OCI-LY1 (cell line): ENCODE results near the gene APCDD1.

Source experiments
- H2AFZ ChIP-seq: fragments of 200-600 bp; sonication (generic), shearing (Covaris generic); 2 replicates; pipeline ENCODE4 v1.6.0; 2014; ENCODE audit warnings: antibody characterized with exemption, mild to moderate bottlenecking, low read length
- H3F3A ChIP-seq: fragments of 200-600 bp; sonication (generic), shearing (Covaris generic); 2 replicates; pipeline ENCODE4 v1.6.0; 2014; ENCODE audit warnings: mild to moderate bottlenecking, antibody characterized with exemption, low read length, moderate library complexity; ENCODE audit not compliant: insufficient read depth
- H3K27ac ChIP-seq: fragments of 200-600 bp; sonication (generic); 2 replicates; pipeline ENCODE4 v1.5.1; 2014; ENCODE audit warnings: low read length, mixed run types, mild to moderate bottlenecking, low read depth; ENCODE audit not compliant: poor library complexity, severe bottlenecking
- H3K27me3 ChIP-seq: fragments of 200-600 bp; sonication (generic); 2 replicates; pipeline ENCODE4 v1.6.0; 2014; ENCODE audit warnings: antibody characterized with exemption, mild to moderate bottlenecking, low read length, moderate library complexity; ENCODE audit not compliant: insufficient read depth
- H3K36me3 ChIP-seq: fragments of 200-600 bp; sonication (generic); 2 replicates; pipeline ENCODE4 v1.6.1; 2014; ENCODE audit warnings: mild to moderate bottlenecking, antibody characterized with exemption, low read length, moderate library complexity, mixed read lengths; ENCODE audit not compliant: insufficient read depth
- H3K4me1 ChIP-seq: fragments of 200-600 bp; sonication (generic); 2 replicates; pipeline ENCODE4 v1.5.1; 2014; ENCODE audit warnings: mild to moderate bottlenecking, low read length, moderate library complexity; ENCODE audit not compliant: insufficient read depth, severe bottlenecking
- H3K4me2 ChIP-seq: fragments of 200-600 bp; sonication (generic), shearing (Covaris generic); 2 replicates; pipeline ENCODE4 v1.6.1; 2014; ENCODE audit warnings: low read length
- H3K4me3 ChIP-seq: fragments of 200-600 bp; sonication (generic); 2 replicates; pipeline ENCODE4 v1.5.1; 2014; ENCODE audit warnings: low read length, low read depth, mild to moderate bottlenecking, mixed read lengths; ENCODE audit not compliant: poor library complexity, severe bottlenecking
- H3K79me2 ChIP-seq: fragments of 200-600 bp; shearing (Covaris generic); 2 replicates; pipeline ENCODE4 v1.6.1; 2016; ENCODE audit warnings: mixed run types, low read length, mixed read lengths; ENCODE audit not compliant: insufficient read depth
- H3K9ac ChIP-seq: fragments of 200-600 bp; sonication (generic), shearing (Covaris generic); 2 replicates; pipeline ENCODE4 v1.6.1; 2014; ENCODE audit warnings: mild to moderate bottlenecking, low read length, mixed read lengths
- H3K9me2 ChIP-seq: fragments of 200-600 bp; sonication (generic), shearing (Covaris generic); 2 replicates; pipeline ENCODE4 v1.6.1; 2014; ENCODE audit warnings: low read depth, mild to moderate bottlenecking, low read length, mixed read lengths
- H3K9me3 ChIP-seq: fragments of 200-600 bp; shearing (Covaris generic); 2 replicates; pipeline ENCODE4 v1.6.1; 2014; ENCODE audit warnings: low read length, mixed read lengths
- H4K20me1 ChIP-seq: fragments of 200-600 bp; sonication (generic), shearing (Covaris generic); 2 replicates; pipeline ENCODE4 v1.6.0; 2016; ENCODE audit warnings: mild to moderate bottlenecking, low read length; ENCODE audit not compliant: insufficient read depth
- EZH2 ChIP-seq: fragments of 200-600 bp; sonication (generic), shearing (Covaris generic); IDR thresholded peaks from 2 replicates; pipeline ENCODE4 v1.8.0; 2017; ENCODE audit warnings: borderline replicate concordance, mixed run types, mild to moderate bottlenecking, antibody characterized with exemption, low read length, moderate library complexity, mixed read lengths
- TF ChIP-seq, protein P1 (sequence below): fragments of 200-600 bp; sonication (generic), shearing (Covaris generic); IDR thresholded peaks from 2 replicates; pipeline ENCODE4 v1.5.1; 2017; ENCODE audit warnings: mild to moderate bottlenecking, antibody characterized with exemption, low read length, moderate library complexity, mixed read lengths

The APCDD1 gene

DNA sequence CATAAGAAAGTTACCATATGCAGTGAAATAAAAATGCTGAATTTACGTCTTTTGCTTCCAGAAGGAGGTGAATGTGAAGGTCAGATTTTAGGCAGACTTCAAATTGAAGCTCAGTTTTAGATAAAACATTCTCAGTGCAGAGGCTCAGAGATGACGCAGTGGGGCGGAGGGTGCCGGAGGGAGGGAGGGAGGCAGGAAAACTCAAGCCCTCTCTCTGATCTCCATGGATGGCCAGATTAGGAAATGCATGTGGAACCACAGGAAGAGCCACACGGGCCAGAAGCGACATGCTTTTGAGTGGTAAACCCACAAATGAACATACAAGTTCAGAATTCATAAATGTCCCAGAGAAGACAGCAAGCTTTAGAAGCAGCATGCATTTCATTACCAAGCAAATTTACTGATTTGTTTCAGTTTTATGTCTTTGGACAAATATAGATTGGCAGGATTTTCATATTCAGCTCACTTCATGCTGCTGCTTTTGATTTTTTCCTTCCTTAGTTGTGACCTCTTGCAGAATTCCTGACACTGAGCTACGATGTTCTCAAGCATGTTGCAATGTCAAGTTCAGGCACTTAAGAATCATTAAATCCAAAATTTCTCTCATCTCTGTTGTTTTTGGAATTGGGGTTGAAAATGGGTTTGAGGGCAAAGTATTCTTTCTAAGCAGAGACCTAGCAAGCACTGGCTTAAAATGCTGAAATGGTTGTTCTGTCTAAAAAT, 29.7 kb upstream of the APCDD1 start:
- Histone ChIP-seq H3K9me2 (no peaks in the 10 kb centered on the region), H4K20me1 (no peaks in the 10 kb centered on the region), H3K4me1 (no peaks in the 10 kb centered on the region), H3K4me2 (no peak overlapping the region), H3K36me3 (no peaks in the 10 kb centered on the region), H3K9me3 (no peaks in the 10 kb centered on the region), H3F3A (no peaks in the 10 kb centered on the region), H3K4me3 (no peak overlapping the region), H3K27me3 (no peaks in the 10 kb centered on the region; the same call in 1 of the 2 replicates), H3K9ac (no peak overlapping the region), H3K27ac (no peak overlapping the region), H2AFZ (no peak overlapping the region), H3K79me2 (no peaks in the 10 kb centered on the region)
- TF ChIP-seq EZH2 = no peak
- TF ChIP-seq, protein P1, sequence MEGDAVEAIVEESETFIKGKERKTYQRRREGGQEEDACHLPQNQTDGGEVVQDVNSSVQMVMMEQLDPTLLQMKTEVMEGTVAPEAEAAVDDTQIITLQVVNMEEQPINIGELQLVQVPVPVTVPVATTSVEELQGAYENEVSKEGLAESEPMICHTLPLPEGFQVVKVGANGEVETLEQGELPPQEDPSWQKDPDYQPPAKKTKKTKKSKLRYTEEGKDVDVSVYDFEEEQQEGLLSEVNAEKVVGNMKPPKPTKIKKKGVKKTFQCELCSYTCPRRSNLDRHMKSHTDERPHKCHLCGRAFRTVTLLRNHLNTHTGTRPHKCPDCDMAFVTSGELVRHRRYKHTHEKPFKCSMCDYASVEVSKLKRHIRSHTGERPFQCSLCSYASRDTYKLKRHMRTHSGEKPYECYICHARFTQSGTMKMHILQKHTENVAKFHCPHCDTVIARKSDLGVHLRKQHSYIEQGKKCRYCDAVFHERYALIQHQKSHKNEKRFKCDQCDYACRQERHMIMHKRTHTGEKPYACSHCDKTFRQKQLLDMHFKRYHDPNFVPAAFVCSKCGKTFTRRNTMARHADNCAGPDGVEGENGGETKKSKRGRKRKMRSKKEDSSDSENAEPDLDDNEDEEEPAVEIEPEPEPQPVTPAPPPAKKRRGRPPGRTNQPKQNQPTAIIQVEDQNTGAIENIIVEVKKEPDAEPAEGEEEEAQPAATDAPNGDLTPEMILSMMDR = no peak

DNA sequence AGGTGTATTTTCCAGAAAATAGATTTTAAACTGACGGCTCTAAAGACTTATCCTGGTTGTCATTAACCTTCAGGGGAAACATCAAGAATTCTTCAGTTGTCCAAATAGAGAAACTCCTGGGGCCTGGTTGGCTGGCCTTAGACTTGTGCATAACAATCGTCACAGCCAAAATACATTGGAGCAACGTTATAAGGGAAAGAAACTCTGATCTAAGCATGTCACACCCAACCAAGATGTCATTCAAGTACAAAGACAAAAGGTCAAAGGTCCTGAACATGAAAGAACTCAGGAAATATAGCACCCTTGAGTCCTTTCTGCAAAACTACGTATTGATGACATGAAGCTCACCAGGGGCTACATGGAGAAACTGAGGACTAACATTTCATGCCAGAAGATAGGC, 23.8 kb upstream of the APCDD1 start:
- H3K36me3 ChIP-seq = no peaks in the 10 kb centered on the region
- no peak overlapping the region for H3K4me3 ChIP-seq
- no peaks in the 10 kb centered on the region for H3F3A ChIP-seq
- no peak overlapping the region for H2AFZ ChIP-seq
- no peak overlapping the region for H3K4me2 ChIP-seq
- TF ChIP-seq EZH2 = no peak
- TF ChIP-seq, protein P1 = no peak
- no peak overlapping the region for H3K9ac ChIP-seq
- H3K27ac ChIP-seq = no peak overlapping the region
- no peaks in the 10 kb centered on the region for H3K9me3 ChIP-seq
- H3K4me1 ChIP-seq = no peaks in the 10 kb centered on the region
- no peaks in the 10 kb centered on the region for H3K9me2 ChIP-seq
- H3K27me3 ChIP-seq = no peaks in the 10 kb centered on the region; the same call in 1 of the 2 replicates
- H3K79me2 ChIP-seq = no peaks in the 10 kb centered on the region
- no peaks in the 10 kb centered on the region for H4K20me1 ChIP-seq

DNA sequence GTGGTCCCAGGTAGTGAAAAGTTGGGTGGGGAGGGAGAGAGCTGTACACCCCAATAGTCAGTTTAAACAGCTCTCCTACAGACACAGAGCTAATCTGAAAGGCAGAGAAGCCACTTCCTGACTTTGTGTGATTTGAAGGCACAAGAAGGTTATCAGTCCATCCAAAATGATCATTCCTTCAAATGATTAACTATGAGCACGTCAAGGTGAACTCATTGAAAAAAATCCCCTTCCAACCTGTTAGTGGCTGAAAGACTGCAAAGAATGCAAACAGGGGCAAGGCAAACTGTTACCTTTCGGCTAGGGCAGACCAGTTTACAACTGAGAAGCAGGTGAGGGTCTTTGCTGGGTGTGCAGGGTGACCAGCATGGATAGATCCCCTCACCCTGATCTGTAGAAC, 22.8 kb upstream of the APCDD1 start:
- Histone ChIP-seq H3K4me3 (no peak overlapping the region), H3K27me3 (no peaks in the 10 kb centered on the region), H3K27ac (no peak overlapping the region), H3K9me2 (no peaks in the 10 kb centered on the region), H3K36me3 (no peaks in the 10 kb centered on the region), H3F3A (no peaks in the 10 kb centered on the region), H2AFZ (no peak overlapping the region), H3K4me1 (no peaks in the 10 kb centered on the region), H3K4me2 (no peak overlapping the region), H3K9me3 (no peaks in the 10 kb centered on the region), H4K20me1 (no peaks in the 10 kb centered on the region), H3K9ac (no peak overlapping the region), H3K79me2 (no peaks in the 10 kb centered on the region)
- TF ChIP-seq EZH2 = no peak
- TF ChIP-seq, protein P1 = no peak
